SW 1271 (cell line): ENCODE results near the gene ACOD1.
"Not testable (repeated sequence)": the region's sequence is repeated elsewhere in the genome, so short reads cannot be mapped to it uniquely, and the experiment has no call there.

Experiments
- DNase-seq, 2 experiments: peaks; one replicate each; lab custom pipeline; 2025; lab: John Stamatoyannopoulos, UW

Gene ACOD1

GRCh38 chr13:76953968-76954367, 5.7 kb downstream of the ACOD1 start:
- no peak for DNase-seq

DNA sequence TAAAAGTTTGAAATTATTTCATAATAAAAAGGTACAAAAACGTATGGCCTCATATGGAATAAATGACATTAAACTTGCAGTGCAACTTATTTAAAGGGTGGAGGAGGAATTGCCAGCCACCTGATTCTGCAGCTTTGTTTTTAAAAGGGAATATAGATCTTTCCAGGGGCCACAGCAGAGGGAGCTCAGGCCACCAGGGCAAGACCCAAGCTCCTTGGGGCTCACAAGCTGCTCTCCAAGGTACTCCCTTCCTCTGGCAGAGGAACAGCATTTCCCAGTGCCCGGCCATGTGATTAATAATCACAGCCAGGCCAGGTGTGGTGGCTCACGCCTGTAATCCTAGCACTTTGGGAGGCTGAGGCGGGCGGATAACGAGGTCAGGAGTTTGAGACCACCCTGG, 6.2 kb downstream of the ACOD1 start:
- DNase-seq: no peak

DNA sequence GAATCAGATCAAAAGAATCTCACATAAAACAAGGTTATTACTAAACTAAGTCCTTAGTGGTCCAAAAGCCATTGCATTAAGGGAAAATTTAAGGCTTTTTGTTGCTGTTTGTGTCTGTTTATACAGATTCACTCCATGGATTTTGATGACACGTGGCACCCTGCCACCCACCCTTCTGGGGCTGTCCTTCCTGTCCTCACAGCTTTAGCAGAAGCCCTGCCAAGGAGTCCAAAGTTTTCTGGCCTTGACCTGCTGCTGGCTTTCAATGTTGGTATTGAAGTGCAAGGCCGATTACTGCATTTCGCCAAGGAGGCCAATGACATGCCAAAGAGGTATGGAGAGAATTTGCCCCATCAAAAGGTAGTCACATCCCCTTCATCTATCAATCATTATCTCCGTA, 6.9 kb downstream of the ACOD1 start:
- no peak for DNase-seq

DNA sequence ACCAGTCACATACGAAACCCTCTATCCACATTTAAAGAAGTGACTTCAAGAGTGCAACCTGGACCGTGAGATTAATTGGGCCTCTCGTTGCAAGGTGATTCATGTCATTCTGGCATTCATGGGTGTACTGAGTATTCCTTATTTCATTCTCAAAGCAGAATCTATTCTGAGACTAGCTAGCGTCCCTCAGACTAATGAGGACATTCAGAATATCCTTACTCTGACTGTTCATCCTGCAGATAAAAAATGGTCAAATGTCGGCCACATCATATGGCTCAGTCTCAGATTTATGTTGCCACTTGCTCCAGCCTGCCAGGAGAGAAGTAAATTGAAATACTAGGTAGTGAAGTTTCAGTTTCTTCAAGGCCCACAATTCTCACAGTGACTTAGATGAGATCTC, 7.3 kb downstream of the ACOD1 start:
- no peak for DNase-seq

DNA sequence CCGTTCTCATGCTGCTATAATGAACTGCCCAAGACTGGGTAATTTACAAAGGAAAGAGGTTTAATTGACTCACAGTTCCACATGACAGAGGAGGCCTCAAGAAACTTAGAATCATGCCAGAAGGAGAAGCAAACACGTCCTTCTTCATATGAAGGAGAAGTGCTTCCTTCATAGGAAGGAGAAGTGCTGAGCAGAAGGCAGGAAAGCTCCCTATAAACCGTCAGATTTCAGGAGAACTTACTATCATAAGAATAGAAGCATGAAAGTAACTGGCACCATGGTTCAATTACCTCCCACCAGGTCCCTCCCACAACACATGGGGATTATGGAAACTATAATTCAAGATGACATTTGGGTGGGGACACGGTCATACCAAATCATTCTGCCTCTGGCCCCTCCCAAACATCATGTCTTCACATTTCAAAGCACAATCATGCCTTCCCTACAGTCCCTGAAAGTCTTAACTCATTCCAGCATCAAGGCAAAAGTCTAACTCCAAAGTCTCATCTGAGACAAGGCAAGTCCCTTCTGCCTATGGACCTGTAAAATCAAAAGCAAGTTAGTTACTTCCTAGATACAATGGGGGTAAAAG, 10.6 kb downstream of the ACOD1 start:
- DNase-seq: no peak

DNA sequence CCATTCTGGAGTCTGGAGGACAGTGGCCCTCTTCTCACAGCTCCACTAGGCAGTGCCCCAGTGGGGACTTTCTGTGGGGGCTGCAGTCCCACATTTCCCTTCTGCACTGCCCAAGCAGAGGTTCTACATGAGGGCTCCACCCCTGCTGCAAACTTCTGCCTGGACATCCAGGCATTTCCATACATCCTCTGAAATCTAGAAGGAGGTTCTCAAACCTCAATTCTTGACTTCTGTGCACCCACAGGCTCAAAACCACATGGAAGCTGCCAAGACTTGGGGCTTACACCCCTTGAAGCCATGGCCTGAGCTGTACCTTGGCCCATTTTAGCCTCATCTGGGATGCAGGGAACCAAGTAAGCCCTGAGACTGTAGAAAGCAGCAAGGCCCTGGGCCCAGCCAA, 11.4 kb downstream of the ACOD1 start:
- not testable (repeated sequence) for DNase-seq

- no peak for DNase-seq
These were observed 17.6 kb downstream of the ACOD1 start for GRCh38 chr13:76965759-76966421.

- no peak for DNase-seq
These were observed 18.7 kb downstream of the ACOD1 start for GRCh38 chr13:76967031-76967430.

- no peak for DNase-seq
These were observed 19.7 kb downstream of the ACOD1 start for GRCh38 chr13:76968041-76968440.

- DNase-seq: no peak
These were observed 21.4 kb downstream of the ACOD1 start for GRCh38 chr13:76969488-76970365.

DNA sequence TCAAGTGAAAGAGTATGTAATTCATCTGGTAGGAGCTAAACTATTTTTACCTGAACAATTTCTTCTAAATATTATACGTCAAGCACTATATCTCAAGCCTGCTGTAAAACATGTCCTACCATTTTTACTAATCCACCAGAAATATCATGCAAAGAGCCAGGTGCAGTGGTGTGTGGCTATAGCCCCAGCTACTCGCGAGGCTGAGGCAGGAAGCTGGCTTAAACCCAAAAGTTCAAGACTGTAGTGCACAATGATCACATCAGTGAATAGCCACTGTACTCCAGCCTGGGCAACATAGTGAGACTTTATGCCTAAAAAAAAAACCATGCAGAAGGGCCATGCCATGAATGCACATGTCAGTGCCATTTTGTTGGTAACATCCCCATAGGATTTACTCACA, 22.9 kb downstream of the ACOD1 start:
- DNase-seq: no peak

- no peak for DNase-seq
These were observed 23.8 kb downstream of the ACOD1 start for GRCh38 chr13:76971851-76972829.

DNA sequence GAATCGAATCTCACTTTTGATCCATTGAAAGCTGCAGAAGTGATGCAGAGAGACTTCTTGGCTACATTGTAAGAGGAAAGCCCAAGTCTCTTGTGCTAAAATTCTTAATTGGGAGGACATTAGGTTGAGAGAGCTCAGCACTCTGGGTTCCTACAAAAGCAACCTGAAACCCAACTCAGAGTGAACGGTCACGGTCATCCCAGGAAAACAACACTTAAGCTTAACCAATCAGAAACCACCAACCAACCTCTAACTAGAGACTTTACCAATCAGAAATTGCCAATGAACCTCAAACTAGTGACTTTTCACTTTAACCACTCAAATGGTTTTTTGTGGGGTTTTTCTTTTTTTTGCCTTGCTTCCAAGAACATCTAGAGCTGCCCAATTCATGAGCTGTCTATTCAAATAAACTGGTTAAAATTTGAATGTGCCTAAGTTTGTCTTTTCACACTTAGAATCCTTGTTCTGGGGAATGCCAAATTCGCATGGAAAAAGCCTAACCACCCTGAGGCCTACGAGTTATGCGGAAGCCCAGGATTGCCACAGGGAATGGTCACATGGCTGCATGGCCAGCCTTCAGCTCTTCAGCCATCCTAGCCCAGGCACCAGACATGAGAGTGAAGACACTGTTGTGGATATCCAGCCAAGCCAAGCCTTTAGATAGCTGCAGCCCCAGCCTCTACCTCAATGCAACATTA, 25.8 kb downstream of the ACOD1 start:
- no peak for DNase-seq

DNA sequence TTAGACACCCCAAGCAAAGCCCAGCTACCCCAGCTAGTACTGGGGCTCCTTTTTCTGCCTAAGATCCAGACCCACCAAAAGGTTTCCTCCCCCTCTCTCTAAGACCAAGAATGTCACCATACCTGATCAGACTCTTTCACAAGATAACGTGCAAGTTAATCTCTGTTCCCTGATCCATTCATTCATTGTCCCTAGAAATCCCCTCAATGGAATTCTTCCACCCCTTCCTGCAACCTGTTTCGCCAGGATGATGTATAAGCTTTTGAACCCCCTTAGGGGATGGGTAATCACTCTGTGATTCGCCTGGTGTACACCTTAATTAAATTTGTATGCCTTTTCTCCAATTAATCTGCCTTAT, 26.3 kb downstream of the ACOD1 start:
- no peak for DNase-seq

- no peak for DNase-seq
These were observed 27.6 kb downstream of the ACOD1 start for GRCh38 chr13:76975863-76976262.

- no peak for DNase-seq
These were observed 28.2 kb downstream of the ACOD1 start for GRCh38 chr13:76976490-76976889.

- DNase-seq: no peak
These were observed 28.6 kb downstream of the ACOD1 start for GRCh38 chr13:76976929-76977328.

- DNase-seq: peak; percentile 12 to 31
These were observed 31.9 kb downstream of the ACOD1 start for GRCh38 chr13:76980075-76980718.

GRCh38 chr13:76982061-76982460, 33.8 kb downstream of the ACOD1 start:
- DNase-seq: no peak

GRCh38 chr13:76983676-76984075, 35.4 kb downstream of the ACOD1 start:
- DNase-seq: no peak

DNA sequence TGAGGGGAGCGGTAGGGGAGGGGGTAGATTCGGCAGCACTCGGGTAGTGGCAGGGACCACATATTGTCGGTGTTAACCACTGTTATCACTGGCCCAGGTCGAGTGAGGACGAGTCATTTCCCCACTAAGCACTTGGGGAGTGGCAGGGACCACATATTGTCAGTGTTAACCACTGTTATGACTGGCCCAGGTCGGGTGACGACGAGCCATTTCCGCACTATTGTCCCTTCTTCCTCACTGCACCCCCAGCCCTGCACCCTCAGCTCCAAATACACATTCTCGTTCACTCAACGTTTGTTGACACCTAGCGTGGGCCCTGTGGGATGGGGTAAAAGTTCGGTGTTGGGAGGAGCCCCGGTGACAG, 43.1 kb downstream of the ACOD1 start:
- no peak for DNase-seq
